ENCODE data around the gene NR6A1.

Gene NR6A1

DNA sequence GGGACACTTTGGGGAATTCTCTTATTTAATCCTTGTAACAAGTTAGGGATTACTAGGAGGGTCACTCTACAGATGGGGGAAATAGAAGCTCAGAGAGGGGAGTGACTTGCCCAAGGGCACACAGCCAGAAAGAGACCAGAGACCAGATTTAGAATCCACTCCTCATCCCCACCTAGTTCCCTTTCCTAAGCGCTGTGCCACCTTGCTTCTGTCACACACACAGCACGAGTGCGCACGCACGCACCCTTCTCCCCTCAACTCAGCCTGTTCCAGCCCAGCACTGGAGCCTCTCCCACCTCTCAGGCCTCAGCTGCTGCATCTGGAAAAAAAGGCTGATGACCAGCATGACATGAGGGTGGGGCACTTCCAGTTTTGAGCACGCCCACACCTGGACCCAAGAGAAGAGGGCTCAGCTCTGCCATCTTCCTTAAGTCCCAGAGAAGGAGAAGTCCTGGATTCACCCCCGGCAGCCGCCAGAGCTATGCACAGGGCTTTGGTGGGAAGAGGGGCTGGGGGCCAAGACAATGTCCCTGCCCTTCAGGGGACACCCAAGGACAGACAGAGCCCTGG, 282.4 kb downstream of the NR6A1 start:
- no peak for DNase-seq (ENCODE audit: low read depth)

DNA sequence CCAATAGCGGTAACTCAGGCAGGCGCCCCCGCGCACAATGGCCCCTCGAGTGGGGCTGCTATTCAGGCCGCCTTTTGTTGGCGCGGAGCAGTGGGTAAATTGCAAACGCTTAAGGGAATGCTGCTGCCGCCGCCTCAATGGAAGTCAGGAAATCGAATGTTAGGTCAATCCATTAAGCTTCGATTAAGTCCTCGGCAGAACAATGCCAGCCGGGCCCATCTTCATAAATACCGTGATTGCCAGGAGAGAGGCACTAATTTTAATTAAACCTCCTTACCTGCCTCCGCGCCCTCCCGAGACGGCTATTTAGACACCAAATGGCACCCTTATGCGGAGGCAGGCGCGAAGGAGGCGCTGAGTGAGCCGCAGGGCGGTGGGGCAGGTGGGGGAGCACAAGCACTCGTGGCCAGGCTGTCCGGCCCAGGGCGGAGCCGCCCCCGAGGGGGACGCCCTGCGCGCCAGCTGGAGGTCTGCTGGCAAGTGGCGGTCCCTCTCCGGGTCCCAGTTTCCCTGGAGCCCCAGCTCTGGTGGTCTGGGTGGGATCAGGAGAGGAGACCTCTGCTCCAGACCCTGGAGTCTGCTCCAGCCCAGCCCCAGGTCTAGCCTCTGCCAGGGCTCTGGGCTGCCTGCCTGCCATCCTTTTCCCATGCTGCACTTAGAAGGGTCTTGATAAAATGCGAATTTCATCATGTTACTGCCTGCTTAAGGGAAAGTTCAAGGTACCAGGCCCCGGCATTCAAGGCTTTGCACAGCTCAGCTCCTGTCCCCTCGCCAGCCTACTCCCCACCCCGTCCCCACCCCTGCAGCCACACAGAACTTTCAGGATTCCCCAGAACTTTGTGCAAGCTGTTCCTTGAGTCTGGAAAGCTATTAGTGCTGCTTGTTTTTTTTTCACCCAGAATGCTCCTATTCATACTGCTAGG, 283.6 kb downstream of the NR6A1 start:
- no peak for DNase-seq (ENCODE audit: low read depth)

DNA sequence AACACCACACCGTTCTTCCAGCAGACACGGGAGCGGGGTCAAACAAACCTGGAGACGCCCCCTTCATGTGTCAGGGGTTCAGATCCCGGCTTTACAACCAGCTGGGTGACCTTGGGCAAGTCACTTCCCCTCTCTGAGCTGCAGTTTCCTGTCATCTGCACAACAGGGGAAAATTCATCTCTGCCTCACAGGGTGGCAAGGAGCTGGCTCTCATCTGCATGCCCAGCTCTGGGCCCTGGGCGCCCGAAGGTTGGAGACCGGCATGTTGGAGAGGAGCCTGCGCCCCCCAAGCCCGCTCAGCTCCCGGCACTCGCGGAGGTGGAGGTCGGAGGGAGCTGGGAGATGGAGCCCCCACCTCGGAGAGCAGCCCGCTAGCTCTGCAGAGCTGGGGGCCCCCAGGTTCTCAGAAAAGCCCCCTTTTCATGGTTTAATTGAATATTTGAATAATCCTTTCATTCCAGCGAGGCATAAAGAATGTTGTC, 284.3 kb downstream of the NR6A1 start:
- no peak for DNase-seq (ENCODE audit: low read depth)

DNA sequence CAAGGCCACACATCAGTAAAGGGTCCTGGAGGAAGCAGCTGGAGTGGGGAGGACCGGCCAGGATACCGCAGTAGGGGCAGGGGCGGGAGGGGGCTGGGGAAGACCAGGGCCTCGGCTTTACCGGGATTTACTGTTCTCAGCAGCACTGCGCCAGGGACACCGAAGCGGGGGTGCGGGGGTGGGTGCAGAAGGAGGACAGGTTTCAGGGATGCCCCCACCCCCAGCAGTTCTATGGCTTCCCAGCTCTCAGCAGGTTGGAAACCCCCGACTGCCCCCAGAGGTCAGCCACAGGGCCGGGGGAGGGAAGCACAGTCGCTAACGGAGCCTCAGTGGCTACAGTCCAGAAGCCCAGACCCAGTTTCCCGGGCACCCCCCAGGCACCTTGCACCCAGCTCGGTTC, 285.2 kb downstream of the NR6A1 start:
- no peak for DNase-seq (ENCODE audit: low read depth)

DNA sequence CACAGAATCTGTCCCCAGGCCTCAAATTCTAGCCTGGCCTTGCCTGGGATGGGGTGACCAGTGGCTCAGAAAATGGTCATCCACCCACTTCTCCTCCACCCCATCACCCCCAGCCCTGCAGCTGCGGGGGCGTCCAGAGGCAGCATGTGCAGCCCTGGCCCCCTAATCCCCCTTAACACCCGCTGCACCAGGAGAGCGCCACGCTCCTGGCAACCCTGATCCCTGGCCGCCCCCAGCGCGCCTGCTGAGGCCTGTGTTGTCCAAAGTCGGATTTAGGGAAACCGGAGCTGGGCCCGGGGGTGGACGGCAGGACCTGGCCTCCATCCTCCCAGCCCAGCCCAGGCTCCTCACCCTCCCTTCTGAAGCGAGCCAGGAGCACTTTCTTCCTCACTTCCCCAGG, 285.9 kb downstream of the NR6A1 start:
- no peak for DNase-seq (ENCODE audit: low read depth)

DNA sequence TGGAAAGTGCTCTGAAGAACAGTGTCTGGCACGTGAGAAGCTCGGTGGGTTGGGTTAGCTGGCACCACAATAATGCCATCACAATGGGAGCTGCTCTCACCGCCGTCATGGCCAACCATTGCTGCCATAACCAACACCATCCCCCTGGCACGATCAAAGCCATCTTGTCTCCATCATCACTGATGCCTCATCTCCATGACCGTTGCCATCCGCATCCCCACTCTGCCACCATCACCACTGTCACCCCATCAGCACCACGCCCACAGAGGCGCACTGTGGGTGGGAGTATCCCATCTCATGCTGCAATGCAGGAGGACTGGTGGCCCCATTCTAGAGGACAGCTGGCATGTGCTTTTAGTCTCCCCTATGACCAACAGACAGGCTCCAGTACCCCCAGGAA, 287.6 kb downstream of the NR6A1 start:
- no peak for DNase-seq (ENCODE audit: low read depth)

DNA sequence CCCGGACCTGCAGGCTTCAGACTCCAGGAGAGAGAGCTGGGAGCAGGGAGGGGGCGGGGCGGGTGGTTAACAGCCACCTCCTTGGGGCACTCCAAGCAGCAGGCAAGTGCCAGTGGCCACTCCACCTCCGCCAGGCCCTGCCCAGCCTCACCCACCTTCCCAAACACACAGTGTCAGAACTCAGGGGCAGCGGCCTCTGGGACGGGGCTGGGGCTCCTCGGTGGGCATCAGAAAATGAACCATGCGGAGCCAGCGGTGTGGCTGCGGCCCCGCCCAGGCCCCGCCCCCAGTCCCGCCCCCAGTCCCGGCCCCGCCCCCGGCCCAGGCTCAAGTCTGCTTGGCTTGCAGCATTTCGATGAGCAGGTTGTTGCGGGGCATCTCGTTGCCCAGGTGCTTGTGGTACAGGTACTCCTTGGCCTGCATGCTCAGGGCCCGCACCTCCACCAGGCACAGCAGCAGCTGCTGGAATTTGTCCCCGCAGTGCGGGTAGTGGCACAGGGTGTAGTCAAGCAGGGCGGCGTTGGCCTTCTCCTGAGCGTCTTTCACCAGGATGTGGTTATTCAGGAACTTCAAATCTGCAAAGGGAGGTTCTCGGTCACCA, 288.6 kb downstream of the NR6A1 start:
- DNase-seq (ENCODE audit: low read depth): no peak

DNA sequence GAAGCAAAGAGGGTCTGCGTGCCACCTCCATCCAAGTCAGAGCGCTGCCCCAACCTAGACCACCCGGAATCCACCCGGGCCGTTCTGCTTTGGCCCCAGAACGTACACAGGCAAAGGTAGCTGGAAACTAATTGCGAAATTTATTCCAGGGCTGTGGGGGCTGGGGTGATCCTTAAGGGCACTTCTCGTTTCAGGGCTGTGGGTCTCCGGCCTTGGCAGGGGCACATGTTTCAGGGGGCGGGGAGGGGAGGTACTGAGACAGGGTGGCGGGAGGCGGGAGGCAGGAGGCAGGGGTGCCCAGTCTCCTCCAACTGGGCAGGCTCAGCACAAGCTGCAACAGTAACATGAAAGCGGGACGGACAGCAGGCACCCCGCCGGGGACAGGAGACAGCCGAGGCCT, 290.0 kb downstream of the NR6A1 start:
- DNase-seq (ENCODE audit: low read depth): no peak

DNA sequence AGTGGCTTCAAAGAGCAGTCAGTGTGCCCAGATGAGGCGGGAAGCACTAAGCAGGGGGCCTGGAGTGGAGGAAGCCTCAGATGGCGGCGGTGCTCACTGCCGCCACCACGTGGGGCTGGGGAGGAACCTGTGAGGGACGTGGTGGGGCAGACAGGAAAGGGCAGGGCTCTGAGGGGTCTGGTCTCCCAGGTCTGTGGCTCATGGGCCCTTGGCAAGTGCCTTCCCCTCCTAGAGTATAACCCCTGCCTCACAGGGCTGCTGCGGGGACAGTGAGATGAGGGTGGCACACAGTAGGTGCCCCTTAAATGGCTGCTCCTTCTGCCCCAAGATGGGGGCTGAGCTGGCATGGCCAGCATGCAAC, 290.5 kb downstream of the NR6A1 start:
- DNase-seq (ENCODE audit: low read depth): no peak

DNA sequence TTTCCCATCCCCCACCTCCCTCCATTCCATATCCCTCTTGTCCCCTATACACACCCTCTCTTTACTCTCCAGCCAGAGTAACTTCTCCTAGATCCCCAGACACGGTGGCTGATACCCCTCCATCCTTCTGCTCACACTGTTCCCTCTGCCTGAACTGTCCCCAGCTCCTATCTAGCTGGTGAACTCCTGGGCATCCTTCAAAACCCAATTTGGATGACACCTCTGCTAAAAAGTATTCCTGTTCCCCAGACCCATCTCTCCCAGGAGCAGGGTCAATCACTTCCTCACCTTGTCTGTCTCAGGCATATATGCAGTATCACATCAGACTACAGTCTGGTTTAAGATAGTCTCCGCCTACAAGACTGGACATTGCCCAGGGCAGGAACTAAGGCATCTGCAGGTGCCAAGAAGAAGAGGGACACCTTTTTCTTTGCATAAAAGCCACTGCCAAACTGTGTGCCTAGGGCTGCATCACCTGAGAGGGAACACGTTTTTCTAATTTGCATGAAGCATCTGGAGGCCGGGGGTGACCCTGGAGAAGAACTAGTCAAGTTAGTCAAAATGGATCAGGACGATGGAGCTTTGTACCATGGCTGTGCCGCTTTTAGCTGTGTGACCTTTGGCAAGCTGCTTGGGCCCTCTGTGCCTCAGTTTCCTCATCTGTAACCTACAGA, 291.0 kb downstream of the NR6A1 start:
- DNase-seq (ENCODE audit: low read depth): no peak

DNA sequence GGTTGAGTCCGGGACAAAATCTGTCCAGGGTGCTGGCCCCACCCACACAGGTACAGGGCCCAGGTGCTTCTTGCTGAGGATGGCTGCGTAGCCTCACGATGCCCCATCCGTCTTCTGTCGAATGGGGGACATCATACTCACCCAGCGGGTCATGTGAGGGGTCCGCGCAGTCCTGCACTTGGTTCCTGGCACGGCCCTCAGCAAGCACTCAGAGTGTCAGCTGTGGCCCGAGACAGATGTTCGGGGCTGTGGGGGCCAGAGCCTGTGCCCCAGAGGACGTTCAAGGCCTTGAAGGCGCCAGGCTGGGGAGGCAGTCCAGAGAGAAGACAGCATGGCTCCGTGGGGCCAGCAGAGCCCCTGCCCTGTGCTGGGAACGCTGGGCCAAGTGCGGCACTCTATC, 291.7 kb downstream of the NR6A1 start:
- DNase-seq (ENCODE audit: low read depth): no peak

DNA sequence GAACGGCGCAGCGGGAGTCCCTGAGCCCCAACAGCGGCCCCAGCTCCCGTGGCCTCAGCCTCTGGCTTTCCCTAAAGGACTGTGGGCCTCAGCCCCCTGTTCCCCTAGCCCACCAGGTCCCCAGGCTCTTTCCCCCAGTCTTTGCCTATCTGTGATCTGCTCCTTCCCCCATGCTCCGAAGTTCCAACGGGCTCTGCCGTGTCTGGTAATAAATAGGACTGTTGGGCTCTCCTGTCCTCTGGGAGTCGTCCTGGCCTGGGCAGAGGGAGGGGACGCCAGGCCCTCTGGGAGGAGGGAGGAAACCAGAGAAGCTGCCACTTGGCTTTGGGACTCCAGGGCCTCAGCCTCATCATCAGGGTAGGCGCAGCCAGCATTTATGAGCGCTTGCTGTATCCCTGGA, 292.8 kb downstream of the NR6A1 start:
- no peak for DNase-seq (ENCODE audit: low read depth)

DNA sequence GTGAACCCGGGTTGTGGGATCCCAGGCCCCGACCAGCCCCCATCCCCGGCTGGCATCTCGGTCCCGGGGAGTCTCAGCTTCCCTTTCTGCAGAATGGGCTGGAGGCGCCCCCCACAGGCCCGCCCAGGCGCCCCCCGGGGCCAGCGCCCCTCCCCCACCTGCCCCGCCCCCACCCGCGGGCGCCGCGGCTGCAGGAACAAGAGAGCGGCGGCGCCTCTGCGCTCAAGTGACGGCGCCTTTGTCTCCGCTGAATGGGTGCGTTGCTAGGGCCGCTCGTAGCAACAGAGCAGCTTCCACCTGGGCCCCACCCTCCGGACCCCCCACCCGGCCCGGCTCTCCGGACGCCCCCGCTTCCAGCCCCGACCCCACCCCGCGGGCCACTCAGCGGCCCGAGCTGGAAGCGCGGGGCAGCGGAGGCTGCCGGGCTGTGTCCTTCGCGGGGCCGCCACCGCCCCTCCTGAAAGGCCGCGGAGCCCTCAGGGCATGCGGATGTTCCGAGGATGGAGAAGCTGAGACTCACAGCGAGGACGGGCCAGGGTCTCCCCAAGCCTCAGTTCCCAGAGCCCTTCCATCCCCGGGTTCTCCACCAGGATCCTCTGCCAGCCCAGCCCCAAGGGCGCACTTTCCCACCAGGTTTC, 293.3 kb downstream of the NR6A1 start:
- no peak for DNase-seq (ENCODE audit: low read depth)

DNA sequence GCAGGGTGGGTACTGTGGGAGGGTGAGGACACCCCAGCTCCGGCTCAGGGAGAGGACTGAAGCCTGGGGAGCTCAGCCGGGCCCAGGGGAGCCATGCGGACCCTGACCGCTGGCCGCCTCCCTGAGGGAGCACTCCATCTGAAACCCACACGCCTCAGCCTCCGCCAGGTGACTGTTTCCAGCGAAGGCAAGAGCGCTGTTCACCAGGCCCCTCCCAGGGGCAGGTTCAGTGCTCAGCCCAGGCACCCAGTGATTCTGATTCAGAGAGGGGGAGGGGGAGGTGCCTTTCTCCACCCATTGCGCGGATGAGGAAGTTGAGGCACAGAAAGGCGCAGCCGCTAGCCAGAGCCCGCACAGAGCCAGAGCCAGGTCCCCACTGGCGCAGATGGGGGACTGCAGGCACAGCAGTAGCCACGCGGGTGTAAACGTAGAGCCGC, 293.9 kb downstream of the NR6A1 start:
- DNase-seq (ENCODE audit: low read depth): no peak

DNA sequence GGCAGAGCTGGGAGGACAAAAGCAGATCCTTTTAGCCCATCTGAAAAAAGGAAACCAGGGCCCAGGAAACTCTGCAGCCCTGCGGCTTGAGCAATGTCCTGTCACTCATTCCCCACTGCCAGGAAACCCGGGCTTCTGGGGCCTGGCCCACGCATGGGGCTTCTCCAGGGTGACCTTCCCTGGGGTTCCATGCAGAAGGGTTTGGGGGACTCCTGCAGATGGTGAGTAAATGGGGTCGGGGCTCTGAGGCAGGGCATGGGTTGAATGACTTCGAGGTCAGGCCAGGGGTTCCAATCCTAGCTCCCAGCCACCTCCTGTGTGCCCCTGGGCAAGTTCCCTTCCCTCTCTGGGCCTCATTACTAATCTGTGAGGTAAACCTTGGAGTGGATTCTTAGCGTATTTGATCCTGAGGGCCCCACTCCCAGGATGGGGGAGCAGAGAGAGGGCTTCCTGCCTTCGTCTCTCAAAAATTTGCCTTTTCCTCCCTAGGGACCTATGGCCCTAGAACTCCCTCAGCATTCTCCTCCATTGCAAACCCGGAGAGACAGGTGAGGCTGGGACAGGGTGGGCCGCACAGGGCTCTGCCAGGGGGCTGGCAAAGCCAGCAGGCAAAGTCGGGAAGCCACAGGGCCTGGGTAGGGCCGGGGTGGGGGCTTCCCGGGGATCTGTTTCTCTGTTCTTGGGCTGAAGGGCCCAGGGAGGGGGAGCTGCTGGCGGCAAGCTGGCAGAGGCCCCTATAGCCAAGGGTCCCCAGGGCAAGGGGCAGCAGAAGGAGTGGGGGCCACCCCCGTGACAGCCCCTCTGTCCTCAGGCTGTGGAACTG, 295.0 kb downstream of the NR6A1 start:
- no peak for DNase-seq (ENCODE audit: low read depth)

DNA sequence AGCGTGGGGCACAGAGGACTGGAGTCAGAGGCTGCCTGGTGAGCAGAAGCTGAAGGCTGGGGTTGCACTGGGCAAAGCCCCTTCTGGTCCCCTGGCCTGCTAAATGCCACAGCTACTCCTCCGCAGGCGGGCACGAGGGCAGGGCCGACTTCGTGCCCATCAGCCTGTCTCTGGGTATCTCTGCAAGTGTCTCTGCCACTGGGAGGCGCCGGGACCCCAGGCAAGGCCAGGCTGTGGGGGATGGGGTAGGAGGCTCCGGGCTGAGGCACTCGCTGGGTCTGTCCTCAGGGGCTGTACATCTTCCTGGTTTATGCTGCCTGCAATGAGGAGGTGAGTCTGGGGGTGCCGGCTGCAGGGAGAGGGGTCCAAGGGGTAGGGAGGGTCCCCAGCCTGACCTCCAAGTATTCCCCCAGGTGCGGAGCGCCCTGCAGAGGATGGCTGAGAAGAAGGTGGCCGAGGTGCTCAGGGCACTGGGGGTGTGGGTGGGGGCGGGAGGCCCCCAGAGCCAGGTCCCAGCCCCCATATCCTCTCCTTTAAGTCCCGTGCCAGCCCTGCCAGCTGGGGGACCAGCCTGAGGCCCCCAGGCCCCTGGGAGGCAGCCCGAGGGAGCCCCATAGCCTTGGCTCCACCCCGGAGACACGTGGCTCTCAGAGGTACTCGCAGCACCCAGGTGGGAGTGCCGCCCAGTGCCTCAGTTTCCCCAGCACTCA, 295.8 kb downstream of the NR6A1 start:
- DNase-seq (ENCODE audit: low read depth): no peak

DNA sequence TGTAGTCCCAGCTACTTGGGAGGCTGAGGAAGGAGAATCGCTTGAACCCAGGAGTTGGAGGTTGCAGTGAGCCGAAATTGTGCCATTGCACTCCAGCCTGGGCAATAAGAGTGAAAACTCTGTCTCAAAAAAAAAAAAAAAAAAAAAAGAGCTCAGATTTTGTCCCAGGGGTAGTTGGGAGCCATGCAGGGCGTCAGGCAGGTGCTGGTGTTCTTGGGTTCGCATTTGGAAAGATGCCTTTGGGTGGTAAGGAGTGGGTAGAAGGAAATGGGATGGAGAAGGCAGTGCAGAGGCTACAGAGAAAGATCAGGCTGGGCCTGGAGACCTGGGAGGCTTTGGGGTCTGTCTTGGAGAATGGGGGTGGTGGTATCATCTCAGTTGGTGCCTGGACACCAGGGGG, 297.0 kb downstream of the NR6A1 start:
- DNase-seq (ENCODE audit: low read depth): no peak

DNA sequence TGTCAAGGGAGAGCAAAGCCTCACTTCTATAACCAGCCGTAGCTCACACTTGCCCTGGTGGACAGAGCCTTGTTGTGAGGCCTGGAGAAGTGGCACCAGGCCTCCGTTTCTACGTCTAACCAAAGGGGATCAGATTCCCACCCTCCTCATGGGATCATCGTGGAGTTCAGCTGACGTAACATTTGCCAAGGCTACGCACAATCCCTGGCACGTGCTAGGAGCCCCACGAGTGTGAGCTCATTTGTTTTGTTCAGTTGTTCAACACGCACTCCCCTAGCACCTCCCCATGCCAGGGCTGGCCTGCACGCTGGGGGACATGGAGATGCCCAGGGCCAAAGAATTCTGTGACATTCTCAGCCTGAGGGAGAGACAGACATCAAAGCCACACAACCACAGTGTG, 297.8 kb downstream of the NR6A1 start:
- DNase-seq (ENCODE audit: low read depth): no peak

DNA sequence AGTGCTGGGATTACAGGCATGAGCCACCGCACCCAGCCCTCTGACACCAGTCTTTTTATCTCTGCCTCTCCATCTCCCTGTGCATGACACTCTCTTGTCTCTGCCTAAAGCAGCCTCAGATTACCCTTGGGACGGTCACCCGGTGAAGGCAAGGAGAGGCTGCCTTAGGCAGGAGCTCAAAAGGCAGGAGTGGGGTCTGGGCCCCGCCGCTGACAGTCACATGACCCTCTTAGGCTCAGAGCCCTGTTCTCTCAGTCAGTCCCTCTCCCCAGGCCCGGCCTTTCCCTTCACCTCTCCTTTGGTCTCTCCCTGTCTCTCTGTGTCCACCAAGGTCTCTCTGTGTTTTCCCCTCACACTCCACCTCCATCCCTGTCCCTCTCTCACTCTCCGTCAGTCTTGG, 298.3 kb downstream of the NR6A1 start:
- no peak for DNase-seq (ENCODE audit: low read depth)

DNA sequence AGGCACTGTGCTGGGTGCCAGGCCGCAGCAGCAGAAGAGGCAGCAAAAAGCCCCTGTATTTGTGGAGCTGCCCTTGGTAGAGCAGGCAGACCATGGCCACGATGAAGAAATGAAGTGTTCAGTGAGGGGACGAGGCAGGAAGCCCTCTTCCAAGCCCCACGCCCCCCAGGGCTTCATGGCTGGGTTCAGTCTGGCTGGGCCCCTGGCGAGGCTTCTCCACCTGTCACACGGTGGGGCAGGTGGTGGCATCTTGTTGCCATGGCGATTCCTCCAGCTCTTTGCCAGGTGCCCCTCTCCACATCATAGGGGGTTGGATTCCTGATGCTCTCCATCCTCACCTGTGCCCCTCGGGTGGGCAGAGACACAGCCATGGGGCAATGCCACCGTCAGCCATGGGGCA, 299.4 kb downstream of the NR6A1 start:
- no peak for DNase-seq (ENCODE audit: low read depth)

DNA sequence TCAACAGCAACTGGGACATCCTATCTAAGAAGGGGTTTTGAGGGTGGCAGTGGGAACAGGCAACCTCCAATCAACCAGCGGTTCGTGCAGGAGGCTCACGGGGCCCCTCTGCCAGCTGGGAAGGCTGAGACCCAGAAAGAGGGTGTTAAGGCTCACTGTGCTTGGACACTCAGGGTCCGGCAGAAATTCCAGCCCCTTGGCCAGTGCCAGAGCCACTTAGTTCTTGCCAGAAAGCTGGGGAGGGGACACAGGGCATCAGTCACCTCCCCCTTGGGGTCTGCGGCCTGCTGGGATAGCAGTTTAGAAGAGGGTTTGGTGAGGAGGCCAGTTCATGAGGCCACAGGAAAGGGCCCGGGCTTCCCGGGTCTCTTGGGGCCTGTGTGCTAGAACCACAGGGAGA, 300.4 kb downstream of the NR6A1 start:
- DNase-seq (ENCODE audit: low read depth): no peak

Data from stimulated activated CD8-positive, alpha-beta memory T cell treated with anti-CD3 and anti-CD28 coated beads, Interleukin-15, amount 100 ng/mL, for 24 hours (primary cell).